ENCODE measurements around the gene LARP6. TPM values are rescaled to one million over a fixed set of nuclear protein-coding genes. Genes with fewer than 3 reads are reported as not detected.

The LARP6 gene
- total RNA-seq, 1 donor from 2014 or later = 50.6 TPM

DNA sequence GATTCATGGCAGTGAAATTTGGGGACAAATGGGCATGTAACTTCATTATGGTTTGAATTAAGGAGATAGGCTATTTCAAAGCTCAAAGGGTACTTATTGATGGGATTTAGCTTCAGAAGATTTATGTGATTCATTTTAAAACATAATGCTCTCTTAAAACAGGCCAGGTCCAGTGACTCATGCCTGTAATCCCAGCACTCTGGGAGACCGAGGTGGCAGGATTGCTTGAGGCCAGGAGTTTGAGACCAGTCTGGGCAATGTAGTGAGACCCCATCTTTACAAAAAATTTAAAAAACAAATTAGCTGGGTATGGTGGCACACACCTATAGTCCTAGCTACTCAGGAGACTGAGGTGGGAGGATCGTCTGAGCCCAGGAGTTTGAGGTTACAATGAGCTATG, 26.8 kb upstream of the LARP6 start:
- Histone ChIP-seq H3K4me3 (no peak overlapping the region), H3K36me3 (no peaks in the 10 kb centered on the region), H3K27ac (replicated peaks) (no peak overlapping the region), H3K27me3 (ENCODE audit: low read depth) (no peaks in the 10 kb centered on the region), H3K4me1 (no peaks in the 10 kb centered on the region), H3K9me3 (replicated peaks) (no peaks in the 10 kb centered on the region)
- no peak for DNase-seq
- no peak for TF ChIP-seq CTCF (IDR thresholded peaks at IDR 0.05; ENCODE audit: borderline replicate concordance)
- intact Hi-C loops (cut with micrococcal nuclease) = no loop called here

DNA sequence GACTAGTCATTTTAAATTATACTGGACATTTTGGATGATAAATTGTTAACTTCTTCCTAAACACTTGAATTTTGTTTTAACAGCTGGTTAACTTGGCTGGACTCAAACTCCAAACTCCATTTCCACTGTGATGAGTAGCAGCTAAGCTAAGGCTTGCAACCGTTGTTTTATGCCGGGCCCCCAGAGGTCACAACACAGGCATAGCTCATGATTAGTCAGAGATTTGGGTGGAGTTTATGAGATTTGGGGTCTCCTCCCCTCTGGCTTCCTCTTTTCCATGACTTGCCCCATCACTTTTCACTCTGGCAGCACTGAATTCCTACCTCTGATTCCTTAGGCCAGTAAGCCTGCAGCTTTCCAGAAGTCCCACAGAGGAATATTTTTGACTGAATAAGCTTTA, 25.4 kb upstream of the LARP6 start:
- no peak for DNase-seq
- Histone ChIP-seq H3K27ac (replicated peaks) (no peak overlapping the region), H3K36me3 (no peaks in the 10 kb centered on the region), H3K9me3 (replicated peaks) (no peaks in the 10 kb centered on the region), H3K27me3 (ENCODE audit: low read depth) (no peaks in the 10 kb centered on the region), H3K4me3 (no peak overlapping the region), H3K4me1 (no peaks in the 10 kb centered on the region)
- intact Hi-C loops (cut with micrococcal nuclease) = no loop called here
- TF ChIP-seq CTCF (IDR thresholded peaks at IDR 0.05; ENCODE audit: borderline replicate concordance) = no peak

GRCh38 chr15:70876683-70877082, 22.7 kb upstream of the LARP6 start:
- Histone ChIP-seq H3K27me3 (ENCODE audit: low read depth) (no peaks in the 10 kb centered on the region), H3K9me3 (replicated peaks) (no peaks in the 10 kb centered on the region), H3K4me1 (no peaks in the 10 kb centered on the region), H3K4me3 (no peak overlapping the region), H3K27ac (replicated peaks) (no peak overlapping the region), H3K36me3 (no peaks in the 10 kb centered on the region)
- no peak for DNase-seq
- intact Hi-C loops (cut with micrococcal nuclease) = no loop called here
- TF ChIP-seq CTCF (IDR thresholded peaks at IDR 0.05; ENCODE audit: borderline replicate concordance) = no peak

DNA sequence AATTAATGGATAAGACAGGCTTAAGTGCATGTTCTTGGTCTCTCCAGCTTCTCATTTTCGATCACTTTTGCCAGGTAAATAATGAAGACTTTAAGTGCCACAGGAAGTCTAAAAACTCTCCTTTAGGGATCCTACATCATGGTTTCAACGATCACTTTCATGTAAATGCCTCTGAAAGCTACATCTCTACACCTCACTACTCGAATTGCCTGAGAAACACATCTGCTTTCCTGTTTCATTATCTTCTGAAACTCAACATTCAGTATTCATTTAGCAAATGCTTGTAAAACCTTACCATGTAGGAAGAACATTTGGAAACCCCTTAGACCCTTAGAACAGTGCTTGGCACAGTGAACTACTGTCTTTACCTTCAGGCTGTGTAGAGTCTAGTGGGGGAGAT, 22.1 kb upstream of the LARP6 start:
- Histone ChIP-seq H3K27ac (replicated peaks) (no peak overlapping the region), H3K9me3 (replicated peaks) (no peaks in the 10 kb centered on the region), H3K4me3 (no peak overlapping the region), H3K27me3 (ENCODE audit: low read depth) (no peaks in the 10 kb centered on the region), H3K36me3 (no peaks in the 10 kb centered on the region), H3K4me1 (no peaks in the 10 kb centered on the region)
- intact Hi-C loops (cut with micrococcal nuclease) = no loop called here
- TF ChIP-seq CTCF (IDR thresholded peaks at IDR 0.05; ENCODE audit: borderline replicate concordance) = no peak
- DNase-seq = no peak

DNA sequence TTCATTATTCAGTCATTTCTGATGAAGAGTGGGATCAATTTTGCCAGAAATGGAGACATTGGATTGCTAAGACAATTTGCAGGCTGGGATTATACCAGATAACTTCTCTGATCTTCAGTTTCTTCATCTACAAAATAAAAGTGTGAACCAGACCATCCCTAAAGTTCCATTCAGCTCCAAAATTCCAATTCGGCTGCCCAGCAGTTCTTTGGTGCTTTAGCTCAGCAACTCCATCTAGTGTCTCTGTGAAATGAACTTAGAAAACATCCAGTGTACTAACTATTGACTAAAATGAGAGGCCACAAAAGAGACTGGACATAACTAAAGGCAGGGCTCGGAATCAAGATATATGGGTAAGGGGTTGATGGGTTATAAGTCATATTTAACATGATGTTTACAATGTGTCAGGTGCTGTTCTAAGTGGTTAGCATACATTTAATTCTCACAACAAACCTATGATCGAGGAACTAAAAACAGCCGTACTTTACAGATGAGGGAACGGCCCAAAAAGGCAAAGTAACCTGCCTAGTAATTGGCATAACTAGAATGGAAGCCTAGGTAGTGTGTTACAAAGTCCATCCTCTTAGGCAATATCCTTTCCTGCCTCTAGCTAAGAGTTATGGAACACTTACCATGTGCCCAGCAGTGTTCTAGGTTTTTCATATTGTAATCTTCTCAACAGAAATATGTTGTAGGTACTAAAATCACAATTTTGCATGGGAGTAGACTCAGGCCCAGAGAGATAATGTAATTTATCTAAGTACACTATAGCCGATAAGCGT, 21.2 kb upstream of the LARP6 start:
- TF ChIP-seq CTCF (IDR thresholded peaks at IDR 0.05; ENCODE audit: borderline replicate concordance) = peak; percentile 72
- intact Hi-C loops (cut with micrococcal nuclease) = no loop called here

More for the DNA sequence above, 21.2 kb upstream of the LARP6 start:
- Histone ChIP-seq H3K36me3 (no peaks in the 10 kb centered on the region), H3K27ac (replicated peaks) (no peak overlapping the region), H3K27me3 (ENCODE audit: low read depth) (no peaks in the 10 kb centered on the region), H3K9me3 (replicated peaks) (no peaks in the 10 kb centered on the region), H3K4me3 (no peak overlapping the region), H3K4me1 (peaks cover 5% of the 10 kb centered on the region)
- no peak for DNase-seq
